ENCODE results near the gene P2RY2. TPM values are rescaled to one million over a fixed set of nuclear protein-coding genes. Genes with fewer than 3 reads are reported as not detected.

Gene P2RY2
- total RNA-seq, 1 experiment from 2014 or later = 0.26 TPM

DNA sequence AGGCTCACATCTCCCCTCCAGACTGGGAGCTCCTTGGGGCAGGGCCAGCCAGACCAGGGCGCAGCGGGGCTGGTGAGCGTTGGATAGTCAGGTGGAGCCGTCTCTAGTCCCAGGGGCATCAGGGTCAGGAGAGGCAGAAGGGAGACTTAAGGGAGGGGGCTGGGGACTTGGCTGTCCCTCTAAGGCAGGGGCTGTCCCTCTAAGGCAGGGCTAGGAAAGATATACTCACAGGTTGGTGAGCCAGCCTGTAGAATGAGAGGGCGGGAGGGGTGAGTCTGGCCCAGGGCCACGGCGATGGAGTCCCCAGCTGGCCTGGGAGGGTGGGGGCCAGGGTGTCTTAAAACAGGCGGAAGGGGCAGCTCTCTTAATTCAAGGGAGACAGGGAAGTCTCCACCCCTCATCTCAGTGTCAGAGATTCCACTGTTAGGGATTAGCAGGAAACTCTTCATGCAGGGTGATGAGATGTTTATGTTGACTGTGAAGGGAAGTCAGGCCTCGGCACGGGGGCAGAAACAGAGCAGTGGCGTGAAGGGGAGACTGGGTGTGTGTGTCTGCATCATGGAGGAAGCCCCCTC lies 11.3 kb downstream of the P2RY2 start:
- H3K4me1 ChIP-seq (ENCODE audit: insufficient read depth, low read length) = peaks cover 13% of the 10 kb centered on the region; the same call in 1 of the 2 replicates
- Mint-ChIP-seq H3K27me3 (ENCODE audit: low read depth) (peaks cover 8% of the 10 kb centered on the region), H3K27ac (peak overlapping the region in 1 of 3 experiments; percentile 79; a peak in 1 of 7 replicates), H3K36me3 (ENCODE audit: insufficient read depth in 1 of 3, low read depth in 3 of 3) (no peaks in the 10 kb centered on the region), H3K4me3 (no peak overlapping the region), H3K4me1 (peaks cover 27 to 29% of the 10 kb centered on the region in 2 experiments), H3K9me3 (no peaks in the 10 kb centered on the region)
- no peaks in the 10 kb centered on the region for H4K20me1 ChIP-seq (ENCODE audit: control insufficient read depth, insufficient read depth, insufficient read length)
- H3K4ac ChIP-seq (ENCODE audit: low read depth, low read length) = no peak overlapping the region
- no peak overlapping the region for H2BK5ac ChIP-seq (ENCODE audit: insufficient read length, low read length)
- H3K27ac ChIP-seq (ENCODE audit: insufficient read length, low read depth, low read length) = no peak overlapping the region
- H3K23ac ChIP-seq (ENCODE audit: insufficient read length, low read depth, low read length) = no peak overlapping the region
- DNase-seq = peak; percentile 23
- no peak overlapping the region for H4K91ac ChIP-seq (ENCODE audit: insufficient read length, low read depth, low read length)
- H3K9ac ChIP-seq (ENCODE audit: extremely low read depth, insufficient read length, low read length) = no peak overlapping the region
- no peak overlapping the region for H2AK5ac ChIP-seq (ENCODE audit: insufficient read length, low read length)
- H2BK120ac ChIP-seq (ENCODE audit: low read depth, low read length, poor library complexity, severe bottlenecking) = no peak overlapping the region
- no peak overlapping the region for H2BK12ac ChIP-seq (ENCODE audit: insufficient read length, low read depth, low read length)
- H3K4me2 ChIP-seq (ENCODE audit: insufficient read depth, insufficient read length, low read length) = no peak overlapping the region
- H3K9me3 ChIP-seq (ENCODE audit: control insufficient read depth, low read depth, low read length) = no peaks in the 10 kb centered on the region
- H3K79me1 ChIP-seq (ENCODE audit: insufficient read depth, low read depth, low read length, poor library complexity, severe bottlenecking) = no peaks in the 10 kb centered on the region
- no peak overlapping the region for H4K5ac ChIP-seq (ENCODE audit: insufficient read length, low read depth, low read length)
- H3K56ac ChIP-seq (ENCODE audit: insufficient read length, low read depth, low read length) = no peak overlapping the region
- H3K27me3 ChIP-seq (ENCODE audit: insufficient read depth, low read length) = no peaks in the 10 kb centered on the region
- no peak overlapping the region for H3K18ac ChIP-seq (ENCODE audit: insufficient read length, low read depth, low read length)
- no peak overlapping the region for H4K8ac ChIP-seq (replicated peaks; ENCODE audit: insufficient read length, low read depth, low read length)
- TF ChIP-seq, protein P1, sequence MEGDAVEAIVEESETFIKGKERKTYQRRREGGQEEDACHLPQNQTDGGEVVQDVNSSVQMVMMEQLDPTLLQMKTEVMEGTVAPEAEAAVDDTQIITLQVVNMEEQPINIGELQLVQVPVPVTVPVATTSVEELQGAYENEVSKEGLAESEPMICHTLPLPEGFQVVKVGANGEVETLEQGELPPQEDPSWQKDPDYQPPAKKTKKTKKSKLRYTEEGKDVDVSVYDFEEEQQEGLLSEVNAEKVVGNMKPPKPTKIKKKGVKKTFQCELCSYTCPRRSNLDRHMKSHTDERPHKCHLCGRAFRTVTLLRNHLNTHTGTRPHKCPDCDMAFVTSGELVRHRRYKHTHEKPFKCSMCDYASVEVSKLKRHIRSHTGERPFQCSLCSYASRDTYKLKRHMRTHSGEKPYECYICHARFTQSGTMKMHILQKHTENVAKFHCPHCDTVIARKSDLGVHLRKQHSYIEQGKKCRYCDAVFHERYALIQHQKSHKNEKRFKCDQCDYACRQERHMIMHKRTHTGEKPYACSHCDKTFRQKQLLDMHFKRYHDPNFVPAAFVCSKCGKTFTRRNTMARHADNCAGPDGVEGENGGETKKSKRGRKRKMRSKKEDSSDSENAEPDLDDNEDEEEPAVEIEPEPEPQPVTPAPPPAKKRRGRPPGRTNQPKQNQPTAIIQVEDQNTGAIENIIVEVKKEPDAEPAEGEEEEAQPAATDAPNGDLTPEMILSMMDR (conservative IDR thresholded peaks at IDR 0.05) = no peak
- H3T11ph ChIP-seq (ENCODE audit: low read length) = no peak overlapping the region
- H2BK15ac ChIP-seq (ENCODE audit: low read depth, low read length) = no peak overlapping the region
- WGBS (ENCODE audit: extremely low coverage, insufficient read length, low lambda C conversion rate) = no CpG with 5 or more reads among the region's 11 CpGs
- H3K79me2 ChIP-seq (ENCODE audit: insufficient read depth, low read length) = no peaks in the 10 kb centered on the region
- H3K23me2 ChIP-seq (ENCODE audit: insufficient read length, low read depth, low read length, poor library complexity, severe bottlenecking) = peaks cover 3% of the 10 kb centered on the region
- H2BK20ac ChIP-seq (ENCODE audit: low read depth, low read length, poor library complexity, severe bottlenecking) = no peak overlapping the region
- H2AFZ ChIP-seq (ENCODE audit: low read length) = no peak overlapping the region
- H3K14ac ChIP-seq (ENCODE audit: insufficient read depth, low read length) = no peak overlapping the region
